Measurements from ENCODE around the gene ZNF236. TPM values are rescaled to one million over a fixed set of nuclear protein-coding genes. Genes with fewer than 3 reads are reported as not detected.

Gene ZNF236
- total RNA-seq, 6 experiments from 2014 or later, result 3.8 to 7.6 (median 5.8) TPM

GRCh38 chr18:76981396-76981968 is 159.1 kb downstream of the ZNF236 start:
- Histone ChIP-seq H3K9me3 (no peaks in the 10 kb centered on the region), H3K4me3 (no peak overlapping the region), H3K27me3 (no peaks in the 10 kb centered on the region), H3K36me3 (no peaks in the 10 kb centered on the region), H3K4me1 (peaks cover 0 to 12% (median 2%) of the 10 kb centered on the region in 4 donors), H3K27ac (peak overlapping the region in 1 of 3 donors; percentile 7)
- TF ChIP-seq POLR2A (IDR thresholded peaks at IDR 0.05) (no peak), CTCF (IDR thresholded peaks at IDR 0.05) (no peak)
- 52% methylated on average over 10 of the region's 13 CpGs for WGBS (ENCODE audit: insufficient coverage, low coverage, low lambda C conversion rate, missing lambda C conversion rate)
- intact Hi-C loops (cut with DNase I), result loop anchor here in 1 of 2 donors (10.0 kb wide), 1 partner anchor 177 kb away; no protein-coding TSS in a partner anchor
- DNase-seq (peak in 2 of 3 donors; percentile 60 to 70), ATAC-seq (peak; percentile 76 to 86 (median 78))

GRCh38 chr18:76982038-76982437 is 159.7 kb downstream of the ZNF236 start:
- H3K27ac ChIP-seq, result peak overlapping the region in 1 of 3 donors; percentile 7
- no peak for TF ChIP-seq POLR2A (IDR thresholded peaks at IDR 0.05)
- TF ChIP-seq CTCF (IDR thresholded peaks at IDR 0.05), result no peak
- no peaks in the 10 kb centered on the region for H3K27me3 ChIP-seq
- H3K4me3 ChIP-seq, result no peak overlapping the region
- WGBS (ENCODE audit: insufficient coverage, low coverage, low lambda C conversion rate, missing lambda C conversion rate), result 61% methylated on average over 5 of the region's 5 CpGs
- H3K36me3 ChIP-seq, result no peaks in the 10 kb centered on the region
- H3K4me1 ChIP-seq, result peaks cover 0 to 12% (median 2%) of the 10 kb centered on the region in 4 donors
- H3K9me3 ChIP-seq, result no peaks in the 10 kb centered on the region
- intact Hi-C loops (cut with DNase I), result loop anchor here in 1 of 2 donors (10.0 kb wide), 1 partner anchor 177 kb away; no protein-coding TSS in a partner anchor
- DNase-seq (no peak), ATAC-seq (peak in 1 of 4 donors; percentile 4)

- intact Hi-C loops (cut with DNase I), result loop anchor here in 1 of 2 donors (10.0 kb wide), 1 partner anchor 178 kb away; no protein-coding TSS in a partner anchor
- Histone ChIP-seq H3K27me3 (no peaks in the 10 kb centered on the region), H3K4me1 (peaks cover 0 to 12% (median 2%) of the 10 kb centered on the region in 4 donors), H3K36me3 (no peaks in the 10 kb centered on the region), H3K4me3 (no peak overlapping the region), H3K9me3 (no peaks in the 10 kb centered on the region), H3K27ac (no peak overlapping the region)
- TF ChIP-seq POLR2A (IDR thresholded peaks at IDR 0.05) (no peak), CTCF (IDR thresholded peaks at IDR 0.05) (peak; percentile 87 to 97 (median 93))
- ATAC-seq, result peak; percentile 91 to 93 (median 92)
- peak; percentile 91 for DNase-seq
- 18% methylated on average over 9 of the region's 15 CpGs for WGBS (ENCODE audit: insufficient coverage, low coverage, low lambda C conversion rate, missing lambda C conversion rate)
Measured at GRCh38 chr18:76982841-76983583, 160.7 kb downstream of the ZNF236 start.

GRCh38 chr18:76983613-76984051 is 161.3 kb downstream of the ZNF236 start:
- Histone ChIP-seq H3K27me3 (no peaks in the 10 kb centered on the region), H3K9me3 (no peaks in the 10 kb centered on the region), H3K4me3 (no peak overlapping the region), H3K36me3 (no peaks in the 10 kb centered on the region), H3K4me1 (peaks cover 0 to 12% (median 2%) of the 10 kb centered on the region in 4 donors), H3K27ac (no peak overlapping the region)
- TF ChIP-seq POLR2A (IDR thresholded peaks at IDR 0.05) (no peak), CTCF (IDR thresholded peaks at IDR 0.05) (no peak)
- ATAC-seq, result no peak
- intact Hi-C loops (cut with DNase I), result loop anchor here in 1 of 2 donors (10.0 kb wide), 1 partner anchor 179 kb away; no protein-coding TSS in a partner anchor
- peak in 1 of 3 donors; percentile 39 for DNase-seq
- 31% methylated on average over 6 of the region's 10 CpGs for WGBS (ENCODE audit: insufficient coverage, low coverage, low lambda C conversion rate, missing lambda C conversion rate)
